Measurements from ENCODE around the gene DROSHA.

DROSHA gene

GRCh38 chr5:31486441-31486840, 45.5 kb downstream of the DROSHA start:
- Mint-ChIP-seq H3K27me3 (no peaks in the 10 kb centered on the region), H3K36me3 (peaks cover 40% of the 10 kb centered on the region), H3K4me1 (no peaks in the 10 kb centered on the region), H3K27ac (no peak overlapping the region), H3K9me3 (no peaks in the 10 kb centered on the region), H3K4me3 (no peak overlapping the region)

- H3K27ac Mint-ChIP-seq, result no peak overlapping the region
- no peak overlapping the region for H3K4me3 Mint-ChIP-seq
- H3K36me3 Mint-ChIP-seq, result peaks cover 40% of the 10 kb centered on the region
- H3K9me3 Mint-ChIP-seq, result no peaks in the 10 kb centered on the region
- H3K4me1 Mint-ChIP-seq, result no peaks in the 10 kb centered on the region
- no peaks in the 10 kb centered on the region for H3K27me3 Mint-ChIP-seq
These were observed 46.3 kb downstream of the DROSHA start for GRCh38 chr5:31485376-31486207.

DNA sequence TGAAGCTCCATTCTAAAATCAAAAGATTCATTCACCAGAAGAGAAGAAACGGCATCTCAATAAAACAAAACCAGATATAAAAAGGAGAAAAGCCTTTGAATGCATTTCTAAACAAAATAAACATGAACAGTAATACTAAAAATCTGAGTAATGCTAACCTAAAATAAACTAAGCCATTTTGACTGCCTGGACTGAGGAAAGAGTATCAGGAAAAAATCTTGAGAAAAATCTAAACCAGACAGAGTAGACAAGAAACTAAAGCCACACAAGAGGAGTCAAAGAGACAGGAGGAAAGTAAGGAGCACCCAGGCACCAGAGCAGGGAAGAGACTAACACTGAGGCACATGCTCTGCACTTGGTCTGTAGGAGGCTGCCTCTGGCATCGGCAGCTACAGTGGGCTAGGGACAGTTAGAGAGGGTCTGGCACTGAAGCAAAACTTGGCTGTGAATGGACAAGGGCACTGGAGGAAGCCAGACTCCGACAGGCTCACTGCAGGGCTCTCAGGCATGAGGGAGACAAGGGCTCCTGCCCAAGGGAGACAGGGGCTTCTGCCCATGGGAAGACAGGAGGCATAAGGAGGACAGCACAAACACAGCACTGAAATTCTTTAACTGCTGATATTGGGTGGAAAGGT, 50.2 kb downstream of the DROSHA start:
- H3K9me3 Mint-ChIP-seq, result no peaks in the 10 kb centered on the region
- no peaks in the 10 kb centered on the region for H3K4me1 Mint-ChIP-seq
- H3K27ac Mint-ChIP-seq, result no peak overlapping the region
- H3K36me3 Mint-ChIP-seq, result peaks cover 30% of the 10 kb centered on the region
- no peaks in the 10 kb centered on the region for H3K27me3 Mint-ChIP-seq
- H3K4me3 Mint-ChIP-seq, result no peak overlapping the region

GRCh38 chr5:31479706-31480105, 52.2 kb downstream of the DROSHA start:
- H3K27me3 Mint-ChIP-seq, result no peaks in the 10 kb centered on the region
- peaks cover 24% of the 10 kb centered on the region for H3K36me3 Mint-ChIP-seq
- no peaks in the 10 kb centered on the region for H3K9me3 Mint-ChIP-seq
- no peak overlapping the region for H3K4me3 Mint-ChIP-seq
- no peaks in the 10 kb centered on the region for H3K4me1 Mint-ChIP-seq
- H3K27ac Mint-ChIP-seq, result no peak overlapping the region

GRCh38 chr5:31478901-31479300, 53.0 kb downstream of the DROSHA start:
- H3K27me3 Mint-ChIP-seq, result no peaks in the 10 kb centered on the region
- H3K36me3 Mint-ChIP-seq, result peaks cover 23% of the 10 kb centered on the region
- H3K27ac Mint-ChIP-seq, result no peak overlapping the region
- no peaks in the 10 kb centered on the region for H3K9me3 Mint-ChIP-seq
- H3K4me1 Mint-ChIP-seq, result no peaks in the 10 kb centered on the region
- no peak overlapping the region for H3K4me3 Mint-ChIP-seq

DNA sequence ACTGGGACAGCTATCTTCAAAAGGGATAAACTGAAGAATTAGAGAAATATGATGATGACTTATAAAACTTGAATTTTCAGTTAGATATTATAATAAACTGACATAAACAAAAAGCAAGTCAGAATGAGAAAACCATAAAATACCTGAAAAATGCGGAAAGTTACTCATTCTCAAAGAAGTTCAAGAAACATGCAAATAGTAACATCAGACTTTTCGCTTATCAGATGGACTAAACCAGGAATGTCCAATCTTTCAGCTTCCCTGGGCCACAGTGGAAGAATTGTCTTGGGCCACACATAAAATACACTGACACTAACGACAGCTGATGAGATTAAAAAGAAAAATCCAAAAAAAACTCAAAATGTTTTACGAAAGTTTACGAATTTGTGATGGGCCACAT, 53.9 kb downstream of the DROSHA start:
- Mint-ChIP-seq H3K27ac (no peak overlapping the region), H3K36me3 (peaks cover 22% of the 10 kb centered on the region), H3K27me3 (no peaks in the 10 kb centered on the region), H3K4me1 (no peaks in the 10 kb centered on the region), H3K9me3 (no peaks in the 10 kb centered on the region), H3K4me3 (no peak overlapping the region)

DNA sequence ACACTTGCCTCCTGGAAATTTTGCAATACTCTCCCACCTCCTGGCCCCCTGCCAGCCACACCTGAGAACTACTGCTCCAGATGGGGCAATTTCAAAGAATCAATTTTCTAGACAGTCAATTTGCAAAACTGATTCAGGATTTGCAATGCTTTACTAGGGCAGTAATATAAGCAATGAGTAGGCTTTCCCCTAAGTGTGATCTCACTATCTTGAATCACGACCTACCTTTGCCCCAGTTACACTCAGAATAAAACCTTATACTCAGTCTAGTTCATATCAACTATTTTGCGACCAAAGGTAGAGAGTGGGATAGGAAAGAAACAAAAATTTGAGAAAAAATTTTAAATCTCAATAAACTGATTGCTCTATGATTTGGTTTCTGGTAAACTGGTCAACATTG, 54.4 kb downstream of the DROSHA start:
- H3K4me3 Mint-ChIP-seq, result no peak overlapping the region
- peaks cover 21% of the 10 kb centered on the region for H3K36me3 Mint-ChIP-seq
- H3K27ac Mint-ChIP-seq, result no peak overlapping the region
- H3K27me3 Mint-ChIP-seq, result no peaks in the 10 kb centered on the region
- no peaks in the 10 kb centered on the region for H3K4me1 Mint-ChIP-seq
- no peaks in the 10 kb centered on the region for H3K9me3 Mint-ChIP-seq

GRCh38 chr5:31476738-31477141, 55.2 kb downstream of the DROSHA start:
- peaks cover 19% of the 10 kb centered on the region for H3K36me3 Mint-ChIP-seq
- H3K27ac Mint-ChIP-seq, result no peak overlapping the region
- H3K4me3 Mint-ChIP-seq, result no peak overlapping the region

DNA sequence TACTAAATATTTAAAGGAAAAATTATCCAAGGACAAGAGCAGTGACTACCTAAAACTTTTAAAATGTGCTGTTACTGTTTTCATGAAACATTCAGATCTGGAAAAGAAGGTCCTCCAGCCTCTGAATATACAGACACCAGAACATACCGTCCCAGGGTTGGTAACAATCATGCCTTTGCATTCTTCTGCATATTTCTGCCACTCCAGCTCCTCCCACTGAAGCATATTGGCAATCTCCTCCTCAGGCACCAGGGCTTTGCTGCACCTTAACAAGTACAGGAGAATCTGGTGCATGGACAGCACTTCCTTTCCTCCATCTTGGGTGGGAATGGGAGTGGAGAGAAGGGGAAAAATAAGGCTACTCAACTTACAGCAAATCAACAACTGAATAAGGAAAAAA, 60.0 kb downstream of the DROSHA start:
- Mint-ChIP-seq H3K36me3 (peaks cover 34% of the 10 kb centered on the region), H3K4me3 (no peak overlapping the region), H3K27ac (no peak overlapping the region), H3K9me3 (no peaks in the 10 kb centered on the region), H3K4me1 (no peaks in the 10 kb centered on the region), H3K27me3 (no peaks in the 10 kb centered on the region)

More at GRCh38 chr5:31476738-31477141, 55.2 kb downstream of the DROSHA start:
- no peaks in the 10 kb centered on the region for H3K27me3 Mint-ChIP-seq
- H3K9me3 Mint-ChIP-seq, result no peaks in the 10 kb centered on the region
- no peaks in the 10 kb centered on the region for H3K4me1 Mint-ChIP-seq

- H3K4me1 Mint-ChIP-seq, result no peaks in the 10 kb centered on the region
- H3K27ac Mint-ChIP-seq, result no peak overlapping the region
- no peaks in the 10 kb centered on the region for H3K9me3 Mint-ChIP-seq
- peaks cover 40% of the 10 kb centered on the region for H3K36me3 Mint-ChIP-seq
- H3K4me3 Mint-ChIP-seq, result no peak overlapping the region
- H3K27me3 Mint-ChIP-seq, result no peaks in the 10 kb centered on the region
These were observed 60.9 kb downstream of the DROSHA start for GRCh38 chr5:31471040-31471439.

GRCh38 chr5:31470608-31471007, 61.3 kb downstream of the DROSHA start:
- peaks cover 42% of the 10 kb centered on the region for H3K36me3 Mint-ChIP-seq
- no peak overlapping the region for H3K4me3 Mint-ChIP-seq

GRCh38 chr5:31469886-31470285, 62.0 kb downstream of the DROSHA start:
- H3K4me1 Mint-ChIP-seq, result no peaks in the 10 kb centered on the region
- H3K4me3 Mint-ChIP-seq, result no peak overlapping the region
- H3K36me3 Mint-ChIP-seq, result peaks cover 45% of the 10 kb centered on the region
- no peaks in the 10 kb centered on the region for H3K27me3 Mint-ChIP-seq
- no peak overlapping the region for H3K27ac Mint-ChIP-seq
- peaks cover 4% of the 10 kb centered on the region for H3K9me3 Mint-ChIP-seq

More at GRCh38 chr5:31470608-31471007, 61.3 kb downstream of the DROSHA start:
- Mint-ChIP-seq H3K4me1 (no peaks in the 10 kb centered on the region), H3K27ac (no peak overlapping the region), H3K27me3 (no peaks in the 10 kb centered on the region), H3K9me3 (no peaks in the 10 kb centered on the region)

- no peaks in the 10 kb centered on the region for H3K4me1 Mint-ChIP-seq
- H3K36me3 Mint-ChIP-seq, result peaks cover 49% of the 10 kb centered on the region
- peaks cover 6% of the 10 kb centered on the region for H3K9me3 Mint-ChIP-seq
- H3K27me3 Mint-ChIP-seq, result no peaks in the 10 kb centered on the region
- H3K4me3 Mint-ChIP-seq, result no peak overlapping the region
- H3K27ac Mint-ChIP-seq, result no peak overlapping the region
These were observed 62.4 kb downstream of the DROSHA start for GRCh38 chr5:31469466-31469865.

GRCh38 chr5:31465291-31465690, 66.6 kb downstream of the DROSHA start:
- H3K36me3 Mint-ChIP-seq, result peaks cover 73% of the 10 kb centered on the region
- H3K4me3 Mint-ChIP-seq, result no peak overlapping the region

GRCh38 chr5:31464081-31464480, 67.8 kb downstream of the DROSHA start:
- H3K36me3 Mint-ChIP-seq, result peaks cover 80% of the 10 kb centered on the region
- no peak overlapping the region for H3K27ac Mint-ChIP-seq
- H3K4me3 Mint-ChIP-seq, result no peak overlapping the region
- H3K27me3 Mint-ChIP-seq, result no peaks in the 10 kb centered on the region
- no peaks in the 10 kb centered on the region for H3K4me1 Mint-ChIP-seq
- H3K9me3 Mint-ChIP-seq, result peaks cover 27% of the 10 kb centered on the region

More at GRCh38 chr5:31465291-31465690, 66.6 kb downstream of the DROSHA start:
- no peaks in the 10 kb centered on the region for H3K27me3 Mint-ChIP-seq
- no peak overlapping the region for H3K27ac Mint-ChIP-seq
- H3K4me1 Mint-ChIP-seq, result no peaks in the 10 kb centered on the region
- H3K9me3 Mint-ChIP-seq, result peaks cover 21% of the 10 kb centered on the region

DNA sequence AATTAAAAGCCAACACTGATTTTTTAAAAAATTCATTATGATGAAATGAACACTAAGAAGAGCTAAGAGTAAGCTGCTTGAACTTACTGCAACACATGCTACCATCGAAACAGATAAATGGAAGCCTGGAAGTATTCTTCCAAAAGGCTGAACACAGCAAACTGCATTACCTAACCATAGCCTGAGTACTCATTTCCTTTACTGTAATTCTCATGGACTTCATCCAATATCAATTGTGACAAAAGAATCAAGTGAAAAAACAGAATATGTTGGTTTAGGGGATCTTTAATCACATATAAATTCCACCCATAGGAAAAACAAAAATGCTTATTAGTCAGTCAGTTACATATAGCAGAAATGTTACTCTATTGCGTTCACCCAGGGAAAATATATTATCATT, 68.5 kb downstream of the DROSHA start:
- Mint-ChIP-seq H3K36me3 (peaks cover 79% of the 10 kb centered on the region), H3K27me3 (no peaks in the 10 kb centered on the region), H3K4me3 (no peak overlapping the region), H3K9me3 (peaks cover 27% of the 10 kb centered on the region), H3K27ac (no peak overlapping the region), H3K4me1 (no peaks in the 10 kb centered on the region)
